HG03196 (cell line): ENCODE measurements around the gene BICD2.
A peak's percentile ranks its signal among the peaks of the same experiment; 100 is the strongest.

Experiments used
- ATAC-seq: cut with Tn5 transposase; IDR thresholded peaks from one replicate; pipeline ENCODE4 v1.9.1; 2021; ENCODE audit not compliant: unreplicated experiment

BICD2 gene

DNA sequence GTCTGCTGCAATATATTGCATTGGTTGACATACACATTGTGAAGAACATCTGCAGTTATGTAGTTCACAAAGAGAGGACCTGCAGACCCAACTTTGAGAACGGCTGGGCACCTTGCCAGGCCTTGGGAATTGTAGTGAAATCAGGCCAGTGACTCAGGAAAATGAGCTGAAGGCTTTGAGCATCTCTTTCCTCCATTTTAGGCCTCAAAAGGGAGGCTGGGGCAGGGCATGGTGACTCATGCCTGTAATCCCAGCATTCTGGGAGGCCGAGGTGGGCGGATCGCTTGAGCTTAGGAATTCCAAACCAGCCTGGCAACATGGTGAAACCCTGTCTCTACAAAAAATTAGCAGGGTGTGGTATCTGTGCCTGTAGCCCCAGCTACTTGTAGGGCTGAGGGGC lies 93.3 kb downstream of the BICD2 start:
- no peak for ATAC-seq

DNA sequence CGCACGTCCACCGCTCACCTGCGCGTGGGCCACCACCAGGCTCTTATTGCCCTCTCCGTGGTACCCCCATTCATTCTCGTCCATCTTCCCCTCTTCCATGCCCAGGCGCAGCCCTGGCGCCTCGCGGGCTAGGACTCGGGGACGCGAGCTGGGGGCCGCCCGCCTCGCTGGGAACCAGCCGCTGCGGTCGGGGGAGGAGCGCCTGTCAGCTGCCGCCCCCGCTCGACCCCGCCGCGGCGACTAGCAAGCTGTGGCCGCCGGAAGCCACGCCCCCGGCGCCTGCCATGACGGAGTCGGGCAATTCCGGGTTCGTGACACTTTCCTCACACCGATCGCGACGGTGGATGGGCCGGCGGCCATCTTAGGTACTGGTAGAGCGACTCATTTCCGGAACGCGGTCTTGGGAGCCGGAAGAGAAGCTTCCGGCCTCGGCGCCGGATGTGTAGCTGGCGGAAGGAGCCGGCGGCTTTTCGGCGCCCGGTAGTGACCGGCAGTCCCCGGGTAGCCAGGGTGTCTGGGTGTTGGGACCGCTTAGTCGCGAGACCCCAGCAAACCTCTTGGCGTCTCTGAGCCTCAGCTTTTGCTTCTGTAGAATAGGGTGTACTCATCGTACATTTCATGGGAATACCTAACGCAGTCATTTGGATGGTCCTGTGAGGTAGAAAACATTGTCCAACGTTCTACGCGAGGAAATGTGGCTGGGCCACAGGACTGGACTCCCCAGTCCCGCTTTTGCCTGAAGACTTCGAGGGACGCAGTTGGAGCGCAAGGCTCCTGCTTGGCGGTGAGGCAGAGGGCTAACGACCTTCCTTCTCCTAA lies 94.5 kb downstream of the BICD2 start, which contains the start of gene IPPK:
TSS of gene IPPK (minus strand) at position 242 of the 819 bp plus-strand sequence. CDS start at position 99, 143 bp downstream.
- ATAC-seq: peak; percentile 92

DNA sequence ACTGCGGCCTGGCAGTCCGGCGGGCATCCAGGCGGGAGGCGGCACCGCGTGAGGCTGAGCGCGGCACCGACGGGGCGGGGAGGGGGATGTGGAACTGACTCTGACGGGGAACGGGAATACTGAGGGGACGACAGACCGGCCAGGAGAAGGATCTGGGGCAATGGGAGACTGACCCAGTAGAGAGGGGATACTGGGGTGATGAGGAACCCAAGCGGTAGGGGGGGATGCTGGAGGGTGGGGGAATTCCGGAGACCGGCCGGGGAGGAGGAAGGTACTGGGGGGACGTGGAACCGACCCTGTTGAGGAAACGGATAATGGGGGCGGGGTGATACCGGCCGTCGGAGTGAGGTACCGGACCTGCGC lies 95.1 kb downstream of the BICD2 start:
- peak; percentile 18 for ATAC-seq

DNA sequence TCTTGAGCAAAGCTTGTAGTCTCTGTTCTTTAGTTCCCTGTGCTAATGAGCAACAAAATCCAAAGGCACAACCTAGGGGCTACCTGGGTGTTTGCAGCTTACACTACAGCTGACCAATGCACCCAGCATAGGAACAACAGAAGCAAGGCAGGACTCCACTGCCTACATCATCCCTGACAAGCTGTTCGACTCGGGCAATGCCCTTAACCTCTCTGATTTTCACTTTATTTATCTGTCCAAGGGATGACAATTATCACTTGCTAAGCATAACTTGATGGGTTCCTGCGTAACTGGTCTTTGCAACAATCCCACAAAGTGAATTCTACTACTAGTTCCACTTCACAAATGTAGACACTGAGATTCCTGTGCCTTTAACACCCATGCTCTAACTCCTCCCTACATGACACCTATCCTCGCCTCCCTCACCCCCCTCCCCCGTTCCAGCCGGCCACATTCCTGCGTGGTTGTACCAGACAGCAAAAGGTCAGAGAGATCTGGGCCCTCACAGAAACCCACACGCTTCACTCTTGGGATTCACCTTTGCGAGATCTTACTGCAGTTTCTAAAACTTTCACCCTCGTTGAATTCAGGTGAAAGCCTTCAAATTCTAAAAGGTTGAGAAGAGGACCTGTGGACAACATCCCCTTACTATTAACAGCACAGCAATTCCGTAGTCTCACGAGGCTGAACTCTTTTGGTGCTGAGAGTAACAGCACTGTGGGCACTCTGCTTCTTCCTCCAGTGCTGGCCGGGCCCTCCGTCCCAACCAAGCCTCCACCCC lies 95.7 kb downstream of the BICD2 start:
- no peak for ATAC-seq

DNA sequence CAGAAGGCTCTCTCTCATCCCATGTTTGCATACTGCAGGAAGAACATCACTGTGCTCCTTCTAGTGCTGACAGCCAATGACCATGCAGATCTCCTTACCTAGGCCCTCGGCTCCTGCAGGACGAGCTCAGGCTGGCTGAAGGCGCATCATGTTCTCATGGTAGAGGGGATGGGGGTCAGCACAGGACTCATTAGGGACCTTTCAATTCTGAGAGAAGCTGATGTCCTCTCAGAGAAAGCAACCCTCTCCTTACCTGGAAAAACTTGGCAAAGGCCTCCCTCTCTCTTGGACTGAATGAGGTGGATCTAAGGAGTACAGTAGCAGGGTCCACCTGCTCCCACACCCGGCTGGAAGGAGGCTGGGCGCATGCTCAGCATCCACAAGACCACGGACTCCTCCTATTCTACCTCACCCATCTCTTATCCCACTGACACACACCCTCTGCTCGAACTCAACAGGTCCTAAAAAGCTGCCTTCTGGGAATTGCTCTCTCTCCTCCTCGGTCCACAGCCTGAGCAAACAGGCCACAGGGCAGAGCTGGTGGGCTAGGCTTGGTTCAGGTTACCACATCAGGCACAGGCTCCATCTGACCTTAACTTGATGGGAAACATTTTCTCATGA lies 97.6 kb downstream of the BICD2 start:
- no peak for ATAC-seq

DNA sequence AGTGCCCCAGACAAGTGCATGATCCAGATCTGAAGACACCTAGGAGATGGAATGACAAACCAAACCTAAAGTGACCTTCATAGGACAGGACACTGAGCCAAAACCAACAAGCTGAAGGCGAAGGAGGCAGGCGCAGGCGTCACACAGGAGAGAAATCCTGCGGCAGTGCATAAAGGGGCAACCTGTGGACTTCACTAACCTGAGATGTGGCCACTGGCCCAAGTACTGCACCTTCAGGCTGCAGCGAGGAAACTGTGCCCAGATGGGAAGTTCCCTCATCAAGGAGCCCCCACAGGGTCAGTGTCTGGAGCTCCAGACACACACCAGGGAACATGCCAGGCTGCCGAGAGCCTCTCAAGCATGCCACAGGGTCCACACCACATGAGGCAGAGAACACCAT lies 98.4 kb downstream of the BICD2 start:
- ATAC-seq: no peak

DNA sequence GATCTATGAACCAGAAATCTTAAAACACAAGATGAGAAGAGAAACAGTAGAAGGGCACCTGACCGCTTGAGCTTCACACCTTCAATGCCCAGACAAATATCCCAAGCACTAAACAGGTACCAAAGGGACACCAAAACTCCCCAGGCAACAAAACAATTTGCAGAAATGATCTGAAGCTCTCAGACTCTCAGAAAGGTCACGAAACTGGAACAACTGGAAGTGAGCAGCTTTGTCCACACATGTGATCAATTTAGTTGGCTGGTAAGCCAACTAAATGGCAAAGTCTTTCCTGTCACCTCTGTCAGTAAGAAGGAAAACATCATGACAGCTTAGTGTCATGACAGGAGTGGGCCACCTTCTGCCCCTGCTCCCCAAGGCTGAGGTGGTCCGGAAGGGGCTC lies 98.8 kb downstream of the BICD2 start:
- ATAC-seq: no peak

DNA sequence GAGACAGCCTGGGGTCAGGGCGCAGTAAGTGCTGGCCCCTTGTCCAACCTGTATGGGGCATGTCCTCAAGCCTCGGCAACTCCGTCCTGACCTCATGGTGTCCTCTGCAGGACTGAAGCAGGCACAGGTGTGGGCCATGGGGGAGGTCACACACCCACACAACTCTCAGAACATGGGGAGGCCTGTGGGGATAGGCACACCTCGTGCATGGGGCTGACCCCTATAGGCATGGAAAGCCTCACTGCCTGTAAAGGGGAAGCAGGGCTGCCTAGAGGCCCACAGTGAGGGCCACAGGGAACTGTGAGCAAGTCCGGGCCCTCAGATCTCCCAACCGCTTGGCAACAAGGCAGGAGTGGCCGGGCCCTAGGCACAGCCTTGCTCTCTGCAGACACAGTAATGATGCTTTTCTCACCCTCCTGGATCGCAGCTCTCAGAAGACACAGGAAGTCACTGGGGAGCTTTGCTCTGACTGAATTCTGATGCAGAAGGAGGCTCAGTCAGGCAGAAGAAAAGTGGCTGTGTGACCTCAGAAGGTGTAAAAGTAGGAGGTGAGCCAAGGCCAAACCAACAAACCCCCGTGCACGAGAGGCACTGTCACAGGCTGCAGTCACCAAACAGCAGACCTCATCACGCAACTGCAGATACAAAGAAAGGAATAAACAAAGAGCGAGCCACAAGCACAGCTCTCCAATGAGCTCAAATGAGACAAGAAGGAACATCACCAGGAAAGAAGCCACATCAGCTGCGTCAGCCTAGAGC lies 100.1 kb downstream of the BICD2 start:
- ATAC-seq: no peak

DNA sequence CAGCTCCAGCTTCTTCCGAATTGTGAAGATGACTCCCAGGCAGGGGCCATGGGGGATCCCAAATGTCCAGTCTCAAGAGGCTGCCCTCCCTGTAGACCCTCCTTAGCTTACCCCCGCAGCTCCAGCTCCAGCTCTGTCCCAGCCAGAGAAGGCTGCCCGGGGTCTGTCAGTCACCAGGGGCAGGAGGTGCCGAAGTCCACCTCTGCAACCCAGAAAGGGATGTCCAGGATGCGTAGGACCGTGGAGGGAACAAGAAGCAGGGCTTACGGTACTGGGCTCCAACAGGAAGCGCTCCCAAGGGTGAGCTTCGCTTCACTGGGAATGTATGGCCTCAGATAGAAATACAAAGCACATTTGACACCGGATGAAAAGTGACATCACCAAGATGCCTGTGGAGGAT lies 100.7 kb downstream of the BICD2 start:
- no peak for ATAC-seq

DNA sequence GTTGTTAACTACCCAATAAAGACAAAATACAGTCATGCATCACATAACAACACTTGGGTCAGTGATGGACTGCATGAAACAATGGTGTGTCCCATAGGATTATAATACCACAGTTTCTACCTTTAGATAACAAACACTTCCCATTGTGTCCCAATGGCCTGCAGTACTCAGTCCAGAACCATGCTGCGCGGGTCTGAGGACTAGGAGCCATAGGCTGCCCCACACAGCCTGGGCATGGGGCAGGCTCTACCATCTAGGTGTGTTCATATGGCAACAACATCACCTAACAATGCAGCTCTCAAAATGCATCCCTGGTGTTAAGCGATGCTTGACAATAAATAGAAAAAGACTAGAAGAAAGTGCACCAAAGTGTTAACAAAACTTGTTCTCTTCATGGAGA lies 101.5 kb downstream of the BICD2 start:
- no peak for ATAC-seq

DNA sequence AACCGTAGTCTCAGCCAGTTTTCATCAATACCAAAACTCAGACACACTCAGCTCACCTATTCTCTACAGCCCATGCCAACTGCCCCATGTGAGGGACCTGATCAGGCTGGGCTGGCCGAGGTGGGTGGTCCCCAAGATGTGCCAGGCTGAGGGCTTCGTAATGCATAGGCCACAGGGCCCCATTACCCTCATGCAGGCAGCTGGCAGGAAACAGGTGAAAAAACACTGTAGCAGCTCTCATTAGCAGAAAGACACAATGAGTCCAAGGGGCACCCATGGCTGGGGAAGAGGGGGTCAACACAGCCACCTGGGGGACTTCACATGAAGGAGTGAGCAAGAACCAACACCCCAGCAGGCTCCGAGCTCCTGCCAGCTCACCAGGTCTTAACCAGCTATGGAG lies 102.9 kb downstream of the BICD2 start:
- ATAC-seq: no peak
